H9 (cell line): ENCODE measurements around the gene DOK5. TPM values are rescaled to one million over a fixed set of nuclear protein-coding genes. Genes with fewer than 3 reads are reported as not detected.

Experiments used
- DNase-seq: peaks from one replicate; pipeline ENCODE4 v3.0.0-alpha.2; 2017
- H2AFZ ChIP-seq: one replicate; pipeline ENCODE4 v1.6.1; 2013; ENCODE audit warnings: mild to moderate bottlenecking, low read length, control low read depth, moderate library complexity
- H2AK5ac ChIP-seq: 2 replicates; pipeline ENCODE4 v1.6.1; 2013; ENCODE audit warnings: low read length, control low read depth, mixed read lengths; ENCODE audit not compliant: insufficient read length
- H2BK120ac ChIP-seq: one replicate; pipeline ENCODE4 v1.6.1; 2013; ENCODE audit warnings: low read depth, mild to moderate bottlenecking, low read length, control low read depth, inconsistent platforms; ENCODE audit not compliant: poor library complexity, severe bottlenecking
- H2BK12ac ChIP-seq: 2 replicates; pipeline ENCODE4 v1.6.1; 2013; ENCODE audit warnings: low read length, control low read depth, mixed read lengths, low read depth; ENCODE audit not compliant: insufficient read length
- H2BK15ac ChIP-seq: 2 replicates; pipeline ENCODE4 v1.6.1; 2013; ENCODE audit warnings: low read depth, low read length, control low read depth
- H2BK20ac ChIP-seq: one replicate; pipeline ENCODE4 v1.6.1; 2013; ENCODE audit warnings: low read depth, mild to moderate bottlenecking, low read length, control low read depth, inconsistent platforms; ENCODE audit not compliant: poor library complexity, severe bottlenecking
- H2BK5ac ChIP-seq: 2 replicates; pipeline ENCODE4 v1.6.1; 2013; ENCODE audit warnings: low read length, control low read depth, mixed read lengths; ENCODE audit not compliant: insufficient read length
- H3K14ac ChIP-seq: 2 replicates; pipeline ENCODE4 v1.6.1; 2013; ENCODE audit warnings: low read length, control low read depth; ENCODE audit not compliant: insufficient read depth
- H3K18ac ChIP-seq: 2 replicates; pipeline ENCODE4 v1.6.1; 2013; ENCODE audit warnings: low read depth, mild to moderate bottlenecking, mixed read lengths, low read length, control low read depth; ENCODE audit not compliant: insufficient read length
- H3K23ac ChIP-seq: 2 replicates; pipeline ENCODE4 v1.6.1; 2013; ENCODE audit warnings: low read length, control low read depth, mixed read lengths, low read depth; ENCODE audit not compliant: insufficient read length
- H3K23me2 ChIP-seq: 2 replicates; pipeline ENCODE4 v1.6.1; 2013; ENCODE audit warnings: low read depth, mild to moderate bottlenecking, mixed read lengths, low read length, control low read depth; ENCODE audit not compliant: insufficient read length, poor library complexity, severe bottlenecking
- H3K27ac ChIP-seq: 2 replicates; pipeline ENCODE4 v1.5.1; 2013; ENCODE audit warnings: low read length, control low read depth, mixed read lengths, low read depth; ENCODE audit not compliant: insufficient read length
- H3K27me3 ChIP-seq: 2 replicates; pipeline ENCODE4 v1.6.1; 2013; ENCODE audit warnings: low read length, control low read depth, inconsistent platforms; ENCODE audit not compliant: insufficient read depth
- H3K4ac ChIP-seq: 2 replicates; pipeline ENCODE4 v1.6.1; 2013; ENCODE audit warnings: low read depth, mild to moderate bottlenecking, control low read depth, inconsistent platforms, low read length, moderate library complexity
- H3K4me1 ChIP-seq: 2 replicates; pipeline ENCODE4 v1.6.1; 2013; ENCODE audit warnings: low read length, control low read depth, inconsistent platforms; ENCODE audit not compliant: insufficient read depth
- H3K4me2 ChIP-seq: 2 replicates; pipeline ENCODE4 v1.6.1; 2013; ENCODE audit warnings: low read length, control low read depth, mixed read lengths; ENCODE audit not compliant: insufficient read length, insufficient read depth
- H3K56ac ChIP-seq: 2 replicates; pipeline ENCODE4 v1.6.1; 2013; ENCODE audit warnings: low read depth, mild to moderate bottlenecking, mixed read lengths, low read length, control low read depth; ENCODE audit not compliant: insufficient read length
- H3K79me1 ChIP-seq: 2 replicates; pipeline ENCODE4 v1.6.1; 2013; ENCODE audit warnings: low read depth, mild to moderate bottlenecking, moderate library complexity, low read length, control low read depth, inconsistent platforms; ENCODE audit not compliant: insufficient read depth, poor library complexity, severe bottlenecking
- H3K79me2 ChIP-seq: 2 replicates; pipeline ENCODE4 v1.6.1; 2013; ENCODE audit warnings: low read length, control low read depth, inconsistent platforms; ENCODE audit not compliant: insufficient read depth
- H3K9ac ChIP-seq: 2 replicates; pipeline ENCODE4 v1.6.1; 2013; ENCODE audit warnings: low read length, control low read depth, mixed read lengths; ENCODE audit not compliant: insufficient read length; ENCODE audit errors: extremely low read depth
- H3K9me3 ChIP-seq: one replicate; pipeline ENCODE4 v1.6.1; 2013; ENCODE audit warnings: low read depth, low read length, inconsistent platforms; ENCODE audit not compliant: control insufficient read depth
- H3T11ph ChIP-seq: one replicate; pipeline ENCODE4 v1.6.1; 2013; ENCODE audit warnings: mild to moderate bottlenecking, low read length, control low read depth, inconsistent platforms
- H4K20me1 ChIP-seq: one replicate; pipeline ENCODE4 v1.6.1; 2013; ENCODE audit not compliant: control insufficient read depth, insufficient read length, insufficient read depth
- H4K5ac ChIP-seq: 2 replicates; pipeline ENCODE4 v1.6.1; 2013; ENCODE audit warnings: low read depth, mild to moderate bottlenecking, mixed read lengths, low read length, control low read depth; ENCODE audit not compliant: insufficient read length
- H4K8ac ChIP-seq: replicated peaks from 2 replicates; pipeline ENCODE4 v1.6.1; 2013; ENCODE audit warnings: low read length, control low read depth, mixed read lengths, low read depth; ENCODE audit not compliant: insufficient read length
- H4K91ac ChIP-seq: 2 replicates; pipeline ENCODE4 v1.6.1; 2013; ENCODE audit warnings: low read depth, mild to moderate bottlenecking, moderate library complexity, mixed read lengths, low read length, control low read depth; ENCODE audit not compliant: insufficient read length
- H3K27ac Mint-ChIP-seq, 3 experiments: 2 replicates in 2 of 3; 3 replicates in 1 of 3; pipeline ENCODE4 v1.8.0; 2020 to 2021; ENCODE audit warnings: mixed read lengths in 3 of 3, mild to moderate bottlenecking in 1 of 3, moderate library complexity in 1 of 3
- H3K27me3 Mint-ChIP-seq: 2 replicates; pipeline ENCODE4 v1.8.0; 2021; ENCODE audit warnings: low read depth, mild to moderate bottlenecking, moderate library complexity, mixed read lengths
- H3K36me3 Mint-ChIP-seq, 3 experiments: 2 replicates in 2 of 3; 3 replicates in 1 of 3; pipeline ENCODE4 v1.8.0; 2020 to 2021; ENCODE audit warnings: low read depth in 3 of 3, mixed read lengths in 3 of 3; ENCODE audit not compliant: insufficient read depth in 1 of 3
- H3K4me1 Mint-ChIP-seq, 2 experiments: 2 replicates each; pipeline ENCODE4 v1.8.0; 2020; ENCODE audit warnings: mixed read lengths in 2 of 2
- H3K4me3 Mint-ChIP-seq, 2 experiments: 2 replicates in 1 of 2; 3 replicates in 1 of 2; pipeline ENCODE4 v1.8.0; 2020 to 2021; ENCODE audit warnings: mild to moderate bottlenecking in 2 of 2, mixed read lengths in 2 of 2, moderate library complexity in 1 of 2
- H3K9me3 Mint-ChIP-seq, 2 experiments: 2 replicates in 1 of 2; 3 replicates in 1 of 2; pipeline ENCODE4 v1.8.0; 2020; ENCODE audit warnings: mild to moderate bottlenecking in 2 of 2, mixed read lengths in 2 of 2, moderate library complexity in 1 of 2
- WGBS: extraction: QIAGEN DNeasy Blood & Tissue Kit; methylation state at CpG from one replicate; pipeline ENCODE4 v1.1.7; 2013; ENCODE audit warnings: missing lambda C conversion rate, low lambda C conversion rate, mixed read lengths; ENCODE audit not compliant: insufficient read length; ENCODE audit errors: extremely low coverage; 5-methylcytosine and 5-hydroxymethylcytosine counted together
- total RNA-seq: library from RNA; stranded (reverse); gene quantifications from 2 replicates; pipeline ENCODE4 v1.2.1, GENCODE V29; 2021
- TF ChIP-seq, protein P1 (sequence below): fragments of 200-600 bp; sonication (generic); conservative IDR thresholded peaks from 3 replicates; pipeline ENCODE4 v1.8.0; 2021; ENCODE audit warnings: antibody characterized with exemption, mild to moderate bottlenecking

Gene DOK5
- total RNA-seq, 1 experiment from 2014 or later, result 4.5 TPM

DNA sequence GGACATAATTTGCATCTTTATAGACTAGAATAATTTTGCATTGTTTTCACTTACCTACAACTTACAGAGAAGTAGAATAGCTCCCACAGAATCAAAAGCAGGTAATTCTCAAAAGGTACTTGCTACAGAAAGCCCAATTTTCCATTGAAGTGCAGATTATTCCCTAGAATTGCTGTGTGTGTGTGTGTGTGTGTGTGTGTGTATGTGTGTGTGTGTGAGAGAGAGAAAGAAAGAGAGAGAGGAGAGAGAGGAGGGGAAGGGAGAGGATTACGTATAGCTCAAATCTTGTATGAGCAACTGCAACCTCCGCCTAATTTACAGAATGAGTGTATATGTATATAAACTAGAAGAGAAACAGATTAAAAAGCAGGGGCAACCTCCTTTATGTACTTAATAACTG, 68.0 kb downstream of the DOK5 start:
- Histone ChIP-seq H4K8ac (no peak overlapping the region), H3K23ac (no peak overlapping the region)
- no CpG with 5 or more reads among the region's 2 CpGs for WGBS

More for the DNA sequence above, 68.0 kb downstream of the DOK5 start:
- Histone ChIP-seq H2AK5ac (no peak overlapping the region), H2AFZ (no peak overlapping the region), H4K91ac (no peak overlapping the region), H3K23me2 (no peaks in the 10 kb centered on the region), H4K20me1 (no peaks in the 10 kb centered on the region), H3K4me1 (no peaks in the 10 kb centered on the region; the same call in 1 of the 2 replicates), H2BK120ac (no peak overlapping the region), H3K27me3 (no peaks in the 10 kb centered on the region), H3K4ac (no peak overlapping the region), H4K5ac (no peak overlapping the region), H3K9me3 (no peaks in the 10 kb centered on the region), H3K9ac (no peak overlapping the region), H2BK15ac (no peak overlapping the region), H3K56ac (no peak overlapping the region), H3K79me2 (no peaks in the 10 kb centered on the region), H2BK20ac (no peak overlapping the region), H3K14ac (no peak overlapping the region), H3K4me2 (no peak overlapping the region), H2BK5ac (no peak overlapping the region), H2BK12ac (no peak overlapping the region), H3K18ac (no peak overlapping the region), H3K79me1 (no peaks in the 10 kb centered on the region), H3T11ph (no peak overlapping the region), H3K27ac (no peak overlapping the region)
- DNase-seq, result no peak
- Mint-ChIP-seq H3K4me1 (peaks cover 12 to 14% of the 10 kb centered on the region in 2 experiments), H3K36me3 (peaks cover 8 to 14% (median 14%) of the 10 kb centered on the region in 3 experiments), H3K9me3 (peaks cover 8 to 14% of the 10 kb centered on the region in 2 experiments; a peak in 4 of 5 replicates), H3K27ac (no peak overlapping the region), H3K27me3 (no peaks in the 10 kb centered on the region), H3K4me3 (no peak overlapping the region)
- TF ChIP-seq, protein P1, sequence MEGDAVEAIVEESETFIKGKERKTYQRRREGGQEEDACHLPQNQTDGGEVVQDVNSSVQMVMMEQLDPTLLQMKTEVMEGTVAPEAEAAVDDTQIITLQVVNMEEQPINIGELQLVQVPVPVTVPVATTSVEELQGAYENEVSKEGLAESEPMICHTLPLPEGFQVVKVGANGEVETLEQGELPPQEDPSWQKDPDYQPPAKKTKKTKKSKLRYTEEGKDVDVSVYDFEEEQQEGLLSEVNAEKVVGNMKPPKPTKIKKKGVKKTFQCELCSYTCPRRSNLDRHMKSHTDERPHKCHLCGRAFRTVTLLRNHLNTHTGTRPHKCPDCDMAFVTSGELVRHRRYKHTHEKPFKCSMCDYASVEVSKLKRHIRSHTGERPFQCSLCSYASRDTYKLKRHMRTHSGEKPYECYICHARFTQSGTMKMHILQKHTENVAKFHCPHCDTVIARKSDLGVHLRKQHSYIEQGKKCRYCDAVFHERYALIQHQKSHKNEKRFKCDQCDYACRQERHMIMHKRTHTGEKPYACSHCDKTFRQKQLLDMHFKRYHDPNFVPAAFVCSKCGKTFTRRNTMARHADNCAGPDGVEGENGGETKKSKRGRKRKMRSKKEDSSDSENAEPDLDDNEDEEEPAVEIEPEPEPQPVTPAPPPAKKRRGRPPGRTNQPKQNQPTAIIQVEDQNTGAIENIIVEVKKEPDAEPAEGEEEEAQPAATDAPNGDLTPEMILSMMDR, result no peak
